IMR-90 (cell line): ENCODE measurements around the gene AREL1.

ENCODE experiments used
- BHLHE40 ChIP-seq: fragments of 150-350 bp; IDR thresholded peaks from 2 replicates; pipeline ENCODE4 v1.6.1; 2016; ENCODE audit warnings: mild to moderate bottlenecking, low read depth, low read length
- CEBPB ChIP-seq: IDR thresholded peaks from 2 replicates; pipeline ENCODE4 v1.6.1; 2012; ENCODE audit warnings: low read depth, low read length, improper control_type of control experiment
- ELK1 ChIP-seq: fragments of 150-350 bp; IDR thresholded peaks from 2 replicates; pipeline ENCODE4 v1.6.1; 2016; ENCODE audit warnings: low read depth, mild to moderate bottlenecking, low read length, moderate library complexity, borderline replicate concordance
- MAFK ChIP-seq: IDR thresholded peaks from 2 replicates; pipeline ENCODE4 v1.6.1; 2012; ENCODE audit warnings: low read depth, low read length, improper control_type of control experiment
- MAZ ChIP-seq: IDR thresholded peaks from 2 replicates; pipeline ENCODE4 v1.6.1; 2012; ENCODE audit warnings: low read depth, mild to moderate bottlenecking, low read length, improper control_type of control experiment, moderate library complexity, borderline replicate concordance
- MXI1 ChIP-seq: IDR thresholded peaks from 2 replicates; pipeline ENCODE4 v1.6.1; 2012; ENCODE audit warnings: low read depth, mild to moderate bottlenecking, low read length, moderate library complexity, borderline replicate concordance
- POLR2A ChIP-seq: IDR thresholded peaks from 2 replicates; pipeline ENCODE4 v1.6.1; 2012; ENCODE audit warnings: mild to moderate bottlenecking, low read depth, low read length
- RAD21 ChIP-seq: IDR thresholded peaks from 2 replicates; pipeline ENCODE4 v1.6.1; 2012; ENCODE audit warnings: low read length, improper control_type of control experiment
- RCOR1 ChIP-seq: IDR thresholded peaks from 2 replicates; pipeline ENCODE4 v1.6.1; 2012; ENCODE audit warnings: mild to moderate bottlenecking, low read length, improper control_type of control experiment; ENCODE audit not compliant: insufficient replicate concordance
- RFX5 ChIP-seq: IDR thresholded peaks from 2 replicates; pipeline ENCODE4 v1.8.0; 2012; ENCODE audit warnings: low read depth, mild to moderate bottlenecking, low read length, moderate library complexity
- SMC3 ChIP-seq: fragments of 150-350 bp; IDR thresholded peaks from 2 replicates; pipeline ENCODE4 v1.6.1; 2016; ENCODE audit warnings: low read depth, mild to moderate bottlenecking, antibody characterized with exemption, low read length, moderate library complexity
- TF ChIP-seq, protein P1 (sequence below): conservative IDR thresholded peaks from 2 replicates; pipeline ENCODE4 v1.5.1; 2012; ENCODE audit warnings: mild to moderate bottlenecking, low read depth, low read length, improper control_type of control experiment
- TF ChIP-seq, protein P2 (sequence below): fragments of 150-350 bp; IDR thresholded peaks from 2 replicates; pipeline ENCODE4 v1.6.1; 2017; ENCODE audit warnings: mild to moderate bottlenecking, antibody characterized with exemption, low read length, low read depth

DNA sequence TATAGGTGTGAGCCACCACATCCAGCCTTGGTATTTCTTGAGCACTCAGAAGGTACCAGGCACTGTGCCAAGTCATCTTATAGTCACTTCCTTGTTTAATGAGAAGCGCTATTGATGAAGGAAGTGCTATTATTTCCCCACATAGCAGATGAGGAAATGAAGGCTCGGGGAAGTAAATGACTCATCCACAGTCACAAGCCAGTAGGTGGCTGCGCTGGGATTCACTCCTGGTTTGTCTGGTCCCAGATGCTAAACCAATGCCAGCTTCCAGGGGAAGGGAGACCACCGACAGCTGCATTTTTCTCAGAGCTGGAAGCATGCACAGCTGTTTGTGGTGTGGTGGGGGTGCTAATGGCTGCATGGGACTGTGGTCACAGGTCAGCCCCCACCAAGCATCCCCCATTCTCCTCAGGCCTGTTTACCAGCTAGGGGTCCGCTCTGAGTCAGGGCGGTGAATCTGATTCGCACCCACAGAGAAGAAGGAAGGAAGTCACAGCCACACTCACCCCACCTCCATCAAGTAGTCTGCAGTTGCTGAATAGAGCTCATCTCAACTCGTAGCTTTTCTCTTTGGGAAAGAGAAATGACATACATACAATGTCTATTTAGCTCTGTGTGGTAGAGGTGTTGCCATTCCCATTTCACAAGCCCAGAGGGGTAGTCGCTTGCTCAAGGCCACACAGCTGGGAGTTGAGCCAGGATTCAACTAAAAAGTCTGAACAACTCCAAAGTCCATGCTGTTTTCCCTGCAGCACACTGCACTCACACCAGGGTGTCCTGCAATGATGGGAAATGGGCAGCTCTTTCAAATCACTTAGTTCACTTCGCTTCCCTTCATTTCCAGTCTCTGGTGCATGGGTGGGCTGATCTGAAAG is 94.6 kb downstream of the AREL1 start:
- 0 out of 2 replicates have a peak, but pooled peaks have one; percentile 21 for TF ChIP-seq POLR2A
- TF ChIP-seq, protein P1, sequence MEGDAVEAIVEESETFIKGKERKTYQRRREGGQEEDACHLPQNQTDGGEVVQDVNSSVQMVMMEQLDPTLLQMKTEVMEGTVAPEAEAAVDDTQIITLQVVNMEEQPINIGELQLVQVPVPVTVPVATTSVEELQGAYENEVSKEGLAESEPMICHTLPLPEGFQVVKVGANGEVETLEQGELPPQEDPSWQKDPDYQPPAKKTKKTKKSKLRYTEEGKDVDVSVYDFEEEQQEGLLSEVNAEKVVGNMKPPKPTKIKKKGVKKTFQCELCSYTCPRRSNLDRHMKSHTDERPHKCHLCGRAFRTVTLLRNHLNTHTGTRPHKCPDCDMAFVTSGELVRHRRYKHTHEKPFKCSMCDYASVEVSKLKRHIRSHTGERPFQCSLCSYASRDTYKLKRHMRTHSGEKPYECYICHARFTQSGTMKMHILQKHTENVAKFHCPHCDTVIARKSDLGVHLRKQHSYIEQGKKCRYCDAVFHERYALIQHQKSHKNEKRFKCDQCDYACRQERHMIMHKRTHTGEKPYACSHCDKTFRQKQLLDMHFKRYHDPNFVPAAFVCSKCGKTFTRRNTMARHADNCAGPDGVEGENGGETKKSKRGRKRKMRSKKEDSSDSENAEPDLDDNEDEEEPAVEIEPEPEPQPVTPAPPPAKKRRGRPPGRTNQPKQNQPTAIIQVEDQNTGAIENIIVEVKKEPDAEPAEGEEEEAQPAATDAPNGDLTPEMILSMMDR = no peak
- TF ChIP-seq RFX5 = no peak
- TF ChIP-seq SMC3 = no peak
- no peak for TF ChIP-seq ELK1
- no peak for TF ChIP-seq RAD21
- no peak for TF ChIP-seq MAFK
- TF ChIP-seq, protein P2, sequence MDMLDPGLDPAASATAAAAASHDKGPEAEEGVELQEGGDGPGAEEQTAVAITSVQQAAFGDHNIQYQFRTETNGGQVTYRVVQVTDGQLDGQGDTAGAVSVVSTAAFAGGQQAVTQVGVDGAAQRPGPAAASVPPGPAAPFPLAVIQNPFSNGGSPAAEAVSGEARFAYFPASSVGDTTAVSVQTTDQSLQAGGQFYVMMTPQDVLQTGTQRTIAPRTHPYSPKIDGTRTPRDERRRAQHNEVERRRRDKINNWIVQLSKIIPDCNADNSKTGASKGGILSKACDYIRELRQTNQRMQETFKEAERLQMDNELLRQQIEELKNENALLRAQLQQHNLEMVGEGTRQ = no peak
- no peak for TF ChIP-seq RCOR1
- TF ChIP-seq MAZ = no peak
- TF ChIP-seq MXI1 = no peak
- peak; percentile 65 for TF ChIP-seq CEBPB
- 0 out of 2 replicates have a peak, but pooled peaks have one; percentile 34 for TF ChIP-seq BHLHE40
